Kidney epithelial cell (primary cell): ENCODE data around the gene PTPRD. TPM values are rescaled to one million over a fixed set of nuclear protein-coding genes. Genes with fewer than 3 reads are reported as not detected.
"Not testable (repeated sequence)": the region's sequence is repeated elsewhere in the genome, so short reads cannot be mapped to it uniquely, and the experiment has no call there.

Experiments
- DNase-seq: peaks from one replicate; pipeline ENCODE4 v3.0.0-alpha.2; 2010; ENCODE audit warnings: low read depth
- H3K27me3 ChIP-seq: 2 replicates; pipeline ENCODE4 v1.6.0; 2011; ENCODE audit warnings: low read length; ENCODE audit not compliant: control insufficient read depth, insufficient read depth
- H3K36me3 ChIP-seq: 2 replicates; pipeline ENCODE4 v1.5.1; 2011; ENCODE audit warnings: low read length; ENCODE audit not compliant: control insufficient read depth, insufficient read depth
- H3K4me3 ChIP-seq: 2 replicates; pipeline ENCODE4 v1.5.1; 2011; ENCODE audit warnings: low read depth, mild to moderate bottlenecking, control low read depth, low read length
- total RNA-seq: library from RNA; depleted of rRNA; stranded (reverse); fragments of >200 nt; gene quantifications from 2 replicates; pipeline ENCODE4 v1.2.3, GENCODE V29; 2015
- TF ChIP-seq, protein P1 (sequence below): IDR thresholded peaks from 2 replicates; pipeline ENCODE4 v1.5.1; 2011; ENCODE audit warnings: mild to moderate bottlenecking, moderate library complexity, low read length, control low read depth, inconsistent platforms; ENCODE audit not compliant: insufficient read depth, poor library complexity, severe bottlenecking

PTPRD gene
- total RNA-seq, 1 donor from 2014 or later: 18.8 TPM

DNA sequence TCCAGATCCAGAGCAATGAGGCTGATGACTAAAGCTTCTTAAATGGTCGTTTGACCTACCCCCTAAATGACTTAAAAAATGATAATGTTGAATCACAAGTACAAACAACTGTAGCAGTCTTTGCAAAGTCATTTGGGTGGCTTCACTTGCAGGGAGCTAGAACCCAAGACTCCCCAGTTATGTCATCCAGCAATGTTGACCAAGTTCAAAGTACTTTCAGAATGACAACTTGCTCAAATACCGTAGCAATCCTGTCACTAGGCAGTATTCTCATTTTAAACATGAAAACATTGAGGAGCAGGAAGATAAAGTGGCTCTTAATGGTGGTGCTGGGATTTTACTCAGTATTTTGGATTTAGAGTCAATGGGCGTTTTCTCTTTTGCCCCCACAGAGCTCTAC, 1596.2 kb downstream of the PTPRD start:
- Histone ChIP-seq H3K36me3 (no peaks in the 10 kb centered on the region), H3K4me3 (no peak overlapping the region), H3K27me3 (no peaks in the 10 kb centered on the region)
- no peak for DNase-seq
- TF ChIP-seq, protein P1, sequence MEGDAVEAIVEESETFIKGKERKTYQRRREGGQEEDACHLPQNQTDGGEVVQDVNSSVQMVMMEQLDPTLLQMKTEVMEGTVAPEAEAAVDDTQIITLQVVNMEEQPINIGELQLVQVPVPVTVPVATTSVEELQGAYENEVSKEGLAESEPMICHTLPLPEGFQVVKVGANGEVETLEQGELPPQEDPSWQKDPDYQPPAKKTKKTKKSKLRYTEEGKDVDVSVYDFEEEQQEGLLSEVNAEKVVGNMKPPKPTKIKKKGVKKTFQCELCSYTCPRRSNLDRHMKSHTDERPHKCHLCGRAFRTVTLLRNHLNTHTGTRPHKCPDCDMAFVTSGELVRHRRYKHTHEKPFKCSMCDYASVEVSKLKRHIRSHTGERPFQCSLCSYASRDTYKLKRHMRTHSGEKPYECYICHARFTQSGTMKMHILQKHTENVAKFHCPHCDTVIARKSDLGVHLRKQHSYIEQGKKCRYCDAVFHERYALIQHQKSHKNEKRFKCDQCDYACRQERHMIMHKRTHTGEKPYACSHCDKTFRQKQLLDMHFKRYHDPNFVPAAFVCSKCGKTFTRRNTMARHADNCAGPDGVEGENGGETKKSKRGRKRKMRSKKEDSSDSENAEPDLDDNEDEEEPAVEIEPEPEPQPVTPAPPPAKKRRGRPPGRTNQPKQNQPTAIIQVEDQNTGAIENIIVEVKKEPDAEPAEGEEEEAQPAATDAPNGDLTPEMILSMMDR: no peak

GRCh38 chr9:9004810-9005209, 1608.0 kb downstream of the PTPRD start:
- TF ChIP-seq, protein P1: no peak
- no peak for DNase-seq
- no peak overlapping the region for H3K4me3 ChIP-seq

GRCh38 chr9:9002826-9003583, 1609.8 kb downstream of the PTPRD start:
- Histone ChIP-seq H3K36me3 (no peaks in the 10 kb centered on the region), H3K4me3 (no peak overlapping the region), H3K27me3 (no peaks in the 10 kb centered on the region)
- TF ChIP-seq, protein P1: peak; percentile 30
- no peak for DNase-seq

More at GRCh38 chr9:9004810-9005209, 1608.0 kb downstream of the PTPRD start:
- Histone ChIP-seq H3K36me3 (no peaks in the 10 kb centered on the region), H3K27me3 (no peaks in the 10 kb centered on the region)

GRCh38 chr9:8980496-8981013, 1632.2 kb downstream of the PTPRD start:
- Histone ChIP-seq H3K4me3 (no peak overlapping the region), H3K27me3 (no peaks in the 10 kb centered on the region), H3K36me3 (no peaks in the 10 kb centered on the region)
- DNase-seq: no peak
- TF ChIP-seq, protein P1: no peak

GRCh38 chr9:8978334-8978733, 1634.5 kb downstream of the PTPRD start:
- H3K36me3 ChIP-seq: no peaks in the 10 kb centered on the region
- no peak overlapping the region for H3K4me3 ChIP-seq
- TF ChIP-seq, protein P1: no peak
- H3K27me3 ChIP-seq: no peaks in the 10 kb centered on the region
- DNase-seq: no peak

GRCh38 chr9:8968350-8968749, 1644.5 kb downstream of the PTPRD start:
- DNase-seq, H3K36me3 ChIP-seq, H3K4me3 ChIP-seq, H3K27me3 ChIP-seq: not testable (repeated sequence)
